ENCODE measurements around the gene TNNI2. TPM values are rescaled to one million over a fixed set of nuclear protein-coding genes. Genes with fewer than 3 reads are reported as not detected.
"Not testable (repeated sequence)": the region's sequence is repeated elsewhere in the genome, so short reads cannot be mapped to it uniquely, and the experiment has no call there.

Gene TNNI2
- total RNA-seq, 1 donor from 2014 or later = 1.7 TPM

DNA sequence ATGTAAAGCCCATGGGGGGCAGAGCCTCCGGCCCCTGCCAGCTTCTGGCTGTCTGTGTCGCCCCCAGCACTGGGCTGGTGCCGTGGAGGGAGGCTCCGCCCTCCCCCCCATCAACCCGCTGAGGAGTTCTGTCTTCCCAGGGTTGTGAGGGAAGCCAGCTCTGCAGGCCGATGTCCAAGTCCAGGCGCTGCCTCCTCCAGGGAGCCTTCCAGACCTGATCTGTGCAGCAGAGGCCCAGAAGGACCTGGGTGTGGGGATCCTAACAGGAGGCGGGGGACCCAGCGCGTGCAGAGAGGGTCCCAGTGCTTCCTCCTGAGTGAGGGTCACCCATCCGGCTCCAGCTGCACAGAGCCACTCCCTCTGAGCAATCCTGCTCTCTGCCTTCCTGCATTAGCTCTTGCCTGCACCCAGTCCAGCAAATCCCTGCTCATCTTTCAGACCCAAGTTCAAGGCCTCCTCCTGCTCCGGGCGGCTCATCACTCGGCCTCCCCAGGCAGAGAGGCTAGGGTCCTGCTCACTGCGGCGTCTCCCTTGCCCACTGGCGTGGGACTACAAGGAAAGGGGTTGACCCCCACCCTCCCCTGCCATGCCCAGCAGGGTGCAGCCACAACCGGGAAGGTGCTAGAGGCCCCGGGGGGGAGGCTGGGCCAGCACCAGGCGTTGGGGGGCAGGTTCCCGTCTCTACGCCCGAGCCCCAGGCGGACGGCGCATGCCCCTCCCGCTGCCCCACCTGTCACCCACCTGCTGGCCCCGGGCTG lies 36.5 kb downstream of the TNNI2 start:
- no peaks in the 10 kb centered on the region for H3K9me3 Mint-ChIP-seq
- no peak for DNase-seq (ENCODE audit: extremely low spot score, unreplicated experiment)
- H3K4me1 Mint-ChIP-seq (ENCODE audit: unreplicated experiment) = peaks cover 3% of the 10 kb centered on the region
- H3K27ac Mint-ChIP-seq = peak overlapping the region; percentile 58
- H3K27me3 Mint-ChIP-seq = peaks cover 3% of the 10 kb centered on the region
- H3K36me3 Mint-ChIP-seq = no peaks in the 10 kb centered on the region
- TF ChIP-seq, protein P1, sequence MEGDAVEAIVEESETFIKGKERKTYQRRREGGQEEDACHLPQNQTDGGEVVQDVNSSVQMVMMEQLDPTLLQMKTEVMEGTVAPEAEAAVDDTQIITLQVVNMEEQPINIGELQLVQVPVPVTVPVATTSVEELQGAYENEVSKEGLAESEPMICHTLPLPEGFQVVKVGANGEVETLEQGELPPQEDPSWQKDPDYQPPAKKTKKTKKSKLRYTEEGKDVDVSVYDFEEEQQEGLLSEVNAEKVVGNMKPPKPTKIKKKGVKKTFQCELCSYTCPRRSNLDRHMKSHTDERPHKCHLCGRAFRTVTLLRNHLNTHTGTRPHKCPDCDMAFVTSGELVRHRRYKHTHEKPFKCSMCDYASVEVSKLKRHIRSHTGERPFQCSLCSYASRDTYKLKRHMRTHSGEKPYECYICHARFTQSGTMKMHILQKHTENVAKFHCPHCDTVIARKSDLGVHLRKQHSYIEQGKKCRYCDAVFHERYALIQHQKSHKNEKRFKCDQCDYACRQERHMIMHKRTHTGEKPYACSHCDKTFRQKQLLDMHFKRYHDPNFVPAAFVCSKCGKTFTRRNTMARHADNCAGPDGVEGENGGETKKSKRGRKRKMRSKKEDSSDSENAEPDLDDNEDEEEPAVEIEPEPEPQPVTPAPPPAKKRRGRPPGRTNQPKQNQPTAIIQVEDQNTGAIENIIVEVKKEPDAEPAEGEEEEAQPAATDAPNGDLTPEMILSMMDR (conservative IDR thresholded peaks at IDR 0.05) = no peak
- H3K4me3 Mint-ChIP-seq = no peak overlapping the region

DNA sequence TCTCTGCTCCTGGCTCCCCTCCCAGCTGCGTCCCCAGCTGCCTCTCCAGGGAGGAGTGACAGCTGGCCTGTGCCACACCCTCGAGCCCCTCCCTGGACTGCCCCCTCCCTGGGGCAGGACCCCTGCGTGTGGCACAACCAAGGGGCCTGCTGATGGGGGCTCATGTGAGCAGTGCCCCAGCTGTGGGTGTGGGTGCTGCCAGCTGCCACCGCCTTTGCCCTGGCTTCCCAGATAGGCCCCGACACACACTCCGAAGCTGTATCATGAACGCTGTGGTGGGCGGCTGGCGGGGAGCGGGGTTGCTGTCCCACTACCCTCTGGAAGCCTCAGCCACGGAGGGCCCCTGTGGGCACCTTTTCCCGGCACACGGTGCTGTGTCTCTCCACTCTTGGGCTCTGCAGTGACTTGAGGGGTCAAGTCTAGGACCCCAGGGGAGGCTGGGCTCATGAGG lies 37.1 kb downstream of the TNNI2 start:
- not testable (repeated sequence) for H3K27me3 Mint-ChIP-seq; H3K9me3 Mint-ChIP-seq; H3K36me3 Mint-ChIP-seq; H3K27ac Mint-ChIP-seq; H3K4me1 Mint-ChIP-seq (ENCODE audit: unreplicated experiment); DNase-seq (ENCODE audit: extremely low spot score, unreplicated experiment); H3K4me3 Mint-ChIP-seq

DNA sequence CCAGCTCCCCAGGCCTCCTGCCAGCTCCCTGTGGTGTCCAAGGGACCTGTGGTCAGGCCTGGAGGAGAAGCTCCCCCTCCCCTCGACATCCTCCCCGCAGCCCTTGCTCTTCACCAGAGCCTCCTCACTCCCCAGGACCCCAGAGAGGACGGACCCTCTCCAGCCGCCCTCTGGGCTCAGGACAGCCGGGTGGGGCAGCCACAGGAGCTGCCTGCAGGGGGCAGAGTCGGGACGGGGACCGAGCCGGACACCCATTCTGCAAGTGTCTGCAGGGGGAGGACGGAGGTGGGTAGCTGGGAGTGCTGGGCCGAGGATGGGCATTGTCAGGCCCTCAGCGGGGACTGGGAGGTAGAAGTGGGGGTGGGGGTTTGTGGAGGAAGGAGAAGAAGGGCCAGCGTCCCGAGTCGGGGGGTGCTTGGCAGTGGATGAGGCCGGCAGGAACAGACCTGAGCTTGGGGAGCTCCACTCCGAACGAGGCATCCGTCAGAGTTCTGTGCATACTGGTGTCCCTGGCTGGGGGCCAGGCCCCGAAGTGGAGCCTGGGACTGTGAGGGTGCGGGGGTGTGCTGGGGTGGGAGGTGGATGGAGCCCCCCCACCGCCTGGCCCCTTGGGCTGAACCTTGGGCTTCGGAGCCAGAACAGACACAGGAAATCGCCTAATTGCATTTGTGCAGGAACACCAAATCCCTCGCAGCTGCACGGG lies 37.7 kb downstream of the TNNI2 start:
- no peak for DNase-seq (ENCODE audit: extremely low spot score, unreplicated experiment)
- no peaks in the 10 kb centered on the region for H3K27me3 Mint-ChIP-seq
- TF ChIP-seq, protein P1 (conservative IDR thresholded peaks at IDR 0.05) = peak; percentile 70
- H3K9me3 Mint-ChIP-seq = no peaks in the 10 kb centered on the region
- H3K27ac Mint-ChIP-seq = no peak overlapping the region
- H3K4me1 Mint-ChIP-seq (ENCODE audit: unreplicated experiment) = no peaks in the 10 kb centered on the region
- H3K4me3 Mint-ChIP-seq = no peak overlapping the region
- no peaks in the 10 kb centered on the region for H3K36me3 Mint-ChIP-seq

DNA sequence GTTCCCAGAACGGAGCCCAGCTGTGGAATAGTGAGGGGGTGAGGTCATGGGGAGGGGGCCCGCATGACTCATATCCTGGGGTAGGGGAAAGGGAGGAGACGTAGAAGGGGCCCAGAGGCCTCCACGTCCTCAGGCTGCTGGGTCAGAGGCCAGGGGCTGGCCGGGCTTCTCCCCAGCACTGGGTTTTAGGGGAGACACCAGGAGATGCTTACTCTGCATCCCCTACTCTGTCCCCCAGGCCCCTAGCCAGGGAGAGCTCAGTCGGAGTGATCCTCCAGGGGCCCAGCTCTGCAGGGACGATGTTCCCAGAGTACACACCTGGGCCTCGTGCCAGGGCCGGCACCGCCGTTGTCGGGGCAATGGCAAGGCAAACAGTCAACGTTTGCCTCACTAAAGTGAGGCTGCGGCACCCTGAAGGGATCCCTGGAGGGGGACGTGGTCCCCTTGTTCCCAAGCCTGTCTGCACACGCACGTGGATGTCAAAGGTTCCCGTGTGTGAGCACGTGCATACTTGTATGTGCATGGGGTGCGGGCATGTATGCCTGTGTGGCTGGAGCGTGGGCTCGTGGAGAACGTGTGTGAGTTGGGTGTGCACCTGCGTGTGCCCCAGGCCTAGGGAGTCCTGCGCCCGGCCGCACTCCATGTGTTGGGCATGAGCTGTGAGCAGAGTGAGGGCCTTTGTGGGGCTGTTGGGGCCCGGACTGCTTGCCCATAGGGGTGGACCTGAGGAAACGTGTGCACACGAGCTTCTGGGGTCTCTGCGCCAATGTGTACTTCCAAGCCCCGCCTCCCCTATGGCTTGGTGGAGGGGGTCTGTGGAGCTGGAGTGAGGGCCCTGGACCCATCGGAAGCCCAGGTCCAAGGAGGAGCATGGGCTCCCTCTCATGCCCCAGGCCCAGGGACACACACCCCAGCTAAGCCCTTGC lies 38.7 kb downstream of the TNNI2 start:
- Mint-ChIP-seq H3K4me1 (ENCODE audit: unreplicated experiment) (no peaks in the 10 kb centered on the region), H3K9me3 (no peaks in the 10 kb centered on the region), H3K4me3 (no peak overlapping the region)

DNA sequence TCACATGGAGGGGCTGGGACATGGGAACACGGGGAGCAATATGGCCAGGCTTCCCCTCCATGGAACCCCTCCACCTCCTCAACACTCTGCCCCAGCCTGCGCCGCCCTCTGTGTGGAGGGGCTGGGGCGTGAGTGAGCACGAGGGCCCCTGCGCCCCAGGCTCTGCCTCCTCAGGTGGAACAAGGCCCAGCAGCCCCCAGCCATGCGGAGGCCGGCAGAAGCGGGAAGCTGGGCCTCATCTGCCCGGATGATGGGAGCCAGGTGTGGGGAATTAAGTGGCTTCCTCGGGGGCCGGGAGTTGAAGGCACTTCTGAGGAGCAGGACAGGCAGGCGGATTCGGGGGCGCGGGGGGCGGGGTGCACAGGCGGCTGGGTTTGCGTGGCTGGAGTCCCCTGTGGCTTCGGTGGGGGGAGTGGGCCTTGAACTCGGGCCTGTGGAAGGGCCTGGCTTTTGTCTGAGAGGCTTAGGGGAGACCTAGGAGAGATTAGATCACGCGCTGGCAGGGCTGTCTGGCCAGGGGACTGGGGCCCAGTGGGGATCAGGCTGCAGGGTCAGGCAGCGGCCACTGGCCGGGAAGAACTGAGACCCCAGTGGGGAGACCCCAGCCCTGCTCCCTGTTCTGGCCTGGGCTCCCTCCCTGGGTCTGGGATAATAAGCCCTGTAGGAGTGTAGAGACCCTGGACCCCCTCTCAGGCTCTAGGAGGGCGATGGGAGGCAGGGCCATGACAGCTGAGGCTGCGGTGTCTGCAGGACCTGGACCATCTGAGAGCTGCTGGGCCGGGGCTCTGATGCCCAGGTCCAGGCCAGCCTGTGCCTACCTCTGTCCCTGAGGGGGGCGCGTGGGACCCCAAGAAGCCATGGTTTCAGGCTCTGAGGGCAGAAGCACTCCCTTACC lies 39.6 kb downstream of the TNNI2 start:
- no peak overlapping the region for H3K27ac Mint-ChIP-seq
- no peaks in the 10 kb centered on the region for H3K27me3 Mint-ChIP-seq
- H3K9me3 Mint-ChIP-seq = no peaks in the 10 kb centered on the region
- no peak overlapping the region for H3K4me3 Mint-ChIP-seq
- TF ChIP-seq, protein P1 (conservative IDR thresholded peaks at IDR 0.05) = no peak
- H3K4me1 Mint-ChIP-seq (ENCODE audit: unreplicated experiment) = no peaks in the 10 kb centered on the region
- no peak for DNase-seq (ENCODE audit: extremely low spot score, unreplicated experiment)
- H3K36me3 Mint-ChIP-seq = no peaks in the 10 kb centered on the region

More for the DNA sequence above, 38.7 kb downstream of the TNNI2 start:
- Mint-ChIP-seq H3K36me3 (no peaks in the 10 kb centered on the region), H3K27ac (peak overlapping the region; percentile 34), H3K27me3 (no peaks in the 10 kb centered on the region)
- TF ChIP-seq, protein P1 (conservative IDR thresholded peaks at IDR 0.05) = no peak
- no peak for DNase-seq (ENCODE audit: extremely low spot score, unreplicated experiment)
